Heart right ventricle (tissue), 16 donors: Measurements from ENCODE around the gene GMDS. TPM values are rescaled to one million over a fixed set of nuclear protein-coding genes. Genes with fewer than 3 reads are reported as not detected.

Source experiments
- ATAC-seq, 8 donors: fragments of 200-7000 bp; cut with Tn5 transposase; one replicate each; pipeline ENCODE4 v1.9.1; 2020; ENCODE audit warnings: mild to moderate bottlenecking in 8 of 8, moderate library complexity in 8 of 8, moderate number of reproducible peaks in 1 of 8
- DNase-seq, 2 donors: peaks; one replicate each; pipeline ENCODE4 v3.0.0-alpha.2; 2020
- H3K27ac ChIP-seq, 10 donors: fragments of 200-600 bp; sonication (generic) in 2 of 10; one replicate each; pipeline versions ENCODE4 v1.5.0 to v1.8.0; 2020 to 2022; ENCODE audit warnings: mild to moderate bottlenecking in 3 of 10
- H3K27me3 ChIP-seq, 7 donors: fragments of 200-600 bp; one replicate each; pipeline ENCODE4 v1.8.0; 2021 to 2022; ENCODE audit warnings: mild to moderate bottlenecking in 2 of 7
- H3K36me3 ChIP-seq, 9 donors: fragments of 200-600 bp; sonication (generic) in 1 of 9; one replicate each; pipeline versions ENCODE4 v1.5.0 to v1.8.0; 2020 to 2022; ENCODE audit warnings: mild to moderate bottlenecking in 2 of 9
- H3K4me1 ChIP-seq, 9 donors: fragments of 200-600 bp; sonication (generic) in 1 of 9; one replicate each; pipeline versions ENCODE4 v1.5.0 to v1.8.0; 2020 to 2022; ENCODE audit warnings: mild to moderate bottlenecking in 4 of 9
- H3K4me3 ChIP-seq, 10 donors: fragments of 200-600 bp; sonication (generic) in 2 of 10; one replicate each; pipeline versions ENCODE4 v1.5.0 to v1.8.0; 2020 to 2022; ENCODE audit warnings: mild to moderate bottlenecking in 7 of 10, moderate library complexity in 2 of 10
- H3K9me3 ChIP-seq, 11 donors: fragments of 200-600 bp in 10 of 11; sonication (generic) in 2 of 11; one replicate each; pipeline versions ENCODE4 v1.5.0 to v1.8.0; 2013 to 2022; ENCODE audit warnings: mild to moderate bottlenecking in 2 of 11, control low read depth in 1 of 11, moderate library complexity in 1 of 11
- CTCF ChIP-seq, 9 donors: fragments of 200-600 bp; sonication (generic) in 2 of 9; IDR thresholded peaks; one replicate each; pipeline versions ENCODE4 v1.5.0 to v1.8.0; 2021 to 2022; ENCODE audit warnings: antibody characterized with exemption in 9 of 9, mild to moderate bottlenecking in 5 of 9, moderate library complexity in 1 of 9
- WGBS, 2 donors: extraction: QIAGEN DNeasy Blood & Tissue Kit; methylation state at CpG; one replicate each; pipeline ENCODE4 v1.1.7; 2013; ENCODE audit warnings: inconsistent platforms in 1 of 2; 5-methylcytosine and 5-hydroxymethylcytosine counted together
- intact Hi-C, 10 donors: fragments of 100-400 bp; cut with DNase I; formaldehyde crosslinking; loops; one replicate each; pipeline versions ENCODE4 v1.11.1 to v1.14.2; 2022
- polyA plus RNA-seq, 2 donors: library from polyadenylated mRNA; stranded (reverse); fragments of 200-250 nt; gene quantifications; one replicate each; pipeline ENCODE4 v1.2.3, GENCODE V29; 2013
- total RNA-seq, 10 donors: library from RNA; stranded (reverse); fragmentation: NEBNext Ultra II Directional in 3 of 10; extraction: Animal tissue kit (Norgen Biotek cat#: 25700) in 3 of 10; gene quantifications; one replicate each; pipeline versions ENCODE4 v1.2.1 to v1.2.4, GENCODE V29; 2021 to 2023
- donor health status: Arrhythmogenic right ventricular cardiomyopathy.
- donor health status: ischemic (EF 13 %, LVEDD 7.1; RV severe dilation, severe dysfunction).
- donor health status: healthy with polysubstance abuse.
- donor health status: DM: no; HTN: yes; CAD: no.
- donor health status: DM: no; HTN: no; CAD: no.
- donor health status: ischemic (EF 25% LVEDD 6.9; RV normal size, moderate dysfunction).
- donor health status: ischemic (EF 25% LVEDD 5.7; RV mildly dilated, moderate dysfunction).
- donor health status: healthy.
- donor health status: DM: yes; HTN: yes; CAD: no.
- donor health status: Ischemic cardiomyopathy.
- donor health status: ischemic (EF 35%, LVEDD 5.7; RV mildly dilated, moderate dysfunction).
- donor health status: nonischemic (EF 11% LVEDD 7.7; RV severe dilation, severe dysfunction).
- donor health status: DM: yes; HTN: yes; CAD: no.
- donor health status: PGD.
- donor health status: ischemic (EF 29% LVEDD 5.4; RV normal size, mild dysfunction).
- donor health status: nonischemic (EF 23%, LVEDD 6.1; RV moderate dilation, normal function).

Gene GMDS
- total and polyA plus RNA-seq, 12 donors = 5.0 to 10.6 (median 6.9) TPM

DNA sequence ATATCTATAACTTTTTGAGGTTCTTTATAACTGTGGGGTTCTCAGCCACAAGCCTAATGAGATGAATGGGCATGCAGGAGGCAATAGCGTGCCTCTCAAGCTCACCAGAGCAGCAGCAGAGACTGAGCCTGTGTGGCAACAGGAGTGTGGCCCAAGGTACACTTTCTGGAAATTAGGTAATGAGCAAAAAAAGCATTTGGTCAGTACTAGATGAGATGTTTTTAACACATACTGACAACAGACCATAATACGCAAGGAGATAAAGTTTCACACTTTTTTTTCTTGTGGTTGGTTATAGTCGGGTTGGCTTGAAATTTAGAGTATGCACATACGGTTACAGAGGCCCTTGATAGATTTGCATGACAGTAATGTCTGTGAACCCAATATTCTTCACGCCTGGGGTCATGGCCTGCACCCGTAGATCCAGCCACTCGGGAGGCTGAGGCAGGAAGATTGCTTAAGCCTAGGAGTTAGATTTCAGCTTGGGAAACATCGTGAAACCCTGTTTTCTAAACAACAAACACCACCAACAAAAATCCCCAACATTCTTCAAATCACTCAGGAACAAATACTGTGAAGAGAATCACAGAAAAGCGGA is 300.1 kb downstream of the GMDS start:
- 89 to 93% methylated on average over 9 of the region's 9 CpGs for WGBS, 2 donors
- H3K9me3 ChIP-seq = no peaks in the 10 kb centered on the region
- no peak for TF ChIP-seq CTCF (IDR thresholded peaks at IDR 0.05)
- H3K4me3 ChIP-seq = no peak overlapping the region
- peaks cover 0 to 2% (median 0%) of the 10 kb centered on the region in 9 donors for H3K36me3 ChIP-seq
- H3K4me1 ChIP-seq = no peaks in the 10 kb centered on the region
- intact Hi-C loops = no loop called here
- ATAC-seq (no peak), DNase-seq (no peak)
- no peak overlapping the region for H3K27ac ChIP-seq
- H3K27me3 ChIP-seq = no peaks in the 10 kb centered on the region

DNA sequence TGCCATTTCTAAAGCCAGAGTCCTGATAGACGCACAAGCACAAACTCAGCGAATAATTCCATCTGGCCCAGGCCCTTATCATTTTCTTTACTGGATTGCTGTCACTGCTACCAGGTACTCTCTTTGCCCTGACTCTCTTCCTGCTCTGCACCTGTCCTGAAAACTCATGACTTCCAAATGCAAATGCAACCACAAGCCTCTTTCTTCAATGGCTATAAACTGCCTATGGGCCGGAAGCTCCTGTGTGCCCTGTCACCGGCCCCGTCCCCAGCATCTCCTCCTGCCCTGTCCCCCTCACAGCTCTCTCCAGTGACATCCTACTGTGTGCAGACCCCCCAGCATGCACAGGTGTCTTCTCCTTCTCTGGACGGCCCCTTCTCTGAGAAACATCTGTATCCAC is 302.6 kb downstream of the GMDS start:
- Histone ChIP-seq H3K27me3 (no peaks in the 10 kb centered on the region), H3K27ac (no peak overlapping the region), H3K36me3 (peaks cover 0 to 2% (median 0%) of the 10 kb centered on the region in 9 donors), H3K9me3 (peaks cover 0 to 2% (median 0%) of the 10 kb centered on the region in 11 donors), H3K4me3 (no peak overlapping the region), H3K4me1 (no peaks in the 10 kb centered on the region)
- intact Hi-C loops = no loop called here
- 96 to 98% methylated on average over 6 of the region's 6 CpGs for WGBS, 2 donors
- no peak for DNase-seq
- no peak for TF ChIP-seq CTCF (IDR thresholded peaks at IDR 0.05)
- no peak for ATAC-seq

DNA sequence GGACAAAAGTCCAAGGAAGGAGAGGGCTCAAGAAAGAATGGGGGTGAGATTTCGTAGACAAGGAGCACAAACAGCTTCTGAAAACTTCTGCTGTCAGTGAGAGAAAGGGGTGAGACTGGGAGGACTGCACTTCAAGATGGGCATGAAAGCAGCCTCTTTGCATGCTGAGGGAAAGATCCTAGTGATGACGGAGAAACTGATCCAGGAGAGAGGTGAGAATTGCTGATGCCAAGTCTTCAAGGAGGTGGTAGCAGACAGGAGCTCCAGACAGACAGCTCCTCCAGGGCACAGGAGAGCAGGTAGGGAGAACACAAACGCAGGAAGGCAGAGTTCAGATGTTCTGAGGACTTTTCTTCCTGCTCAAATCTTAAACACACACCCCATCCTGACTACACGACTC is 303.9 kb downstream of the GMDS start:
- Histone ChIP-seq H3K9me3 (peaks cover 0 to 9% (median 0%) of the 10 kb centered on the region in 11 donors), H3K4me3 (no peak overlapping the region), H3K27ac (no peak overlapping the region), H3K27me3 (no peaks in the 10 kb centered on the region), H3K4me1 (no peaks in the 10 kb centered on the region), H3K36me3 (peaks cover 0 to 2% (median 0%) of the 10 kb centered on the region in 9 donors)
- no peak for TF ChIP-seq CTCF (IDR thresholded peaks at IDR 0.05)
- WGBS, 2 donors = 89 to 93% methylated on average over 4 of the region's 4 CpGs
- no peak for ATAC-seq
- no peak for DNase-seq
- intact Hi-C loops = no loop called here

DNA sequence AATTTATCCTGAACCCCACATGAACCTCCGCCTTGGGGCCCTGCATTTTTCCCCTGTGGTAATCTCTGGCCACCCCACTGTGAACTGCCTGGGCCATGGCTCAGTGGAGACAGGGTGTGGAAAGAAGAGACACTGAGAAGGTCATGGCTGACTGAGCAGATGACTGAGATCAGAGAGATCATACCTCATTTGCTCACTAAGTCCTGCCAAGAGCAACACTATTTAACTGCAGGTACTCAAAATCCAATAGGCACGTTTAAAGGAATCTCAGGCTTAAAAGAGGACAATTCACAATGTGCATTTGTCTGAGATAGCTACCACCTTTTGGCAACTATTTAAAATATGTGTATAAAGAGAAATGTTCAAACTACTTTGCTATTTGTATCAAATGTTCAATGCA is 305.0 kb downstream of the GMDS start:
- no peak for ATAC-seq

More for the DNA sequence above, 305.0 kb downstream of the GMDS start:
- Histone ChIP-seq H3K27me3 (no peaks in the 10 kb centered on the region), H3K4me1 (no peaks in the 10 kb centered on the region), H3K9me3 (peaks cover 0 to 9% (median 0%) of the 10 kb centered on the region in 11 donors), H3K36me3 (no peaks in the 10 kb centered on the region), H3K27ac (no peak overlapping the region), H3K4me3 (no peak overlapping the region)
- 82 to 88% methylated on average over 2 of the region's 2 CpGs for WGBS, 2 donors
- no peak for TF ChIP-seq CTCF (IDR thresholded peaks at IDR 0.05)
- intact Hi-C loops = no loop called here
- DNase-seq = no peak
